PC-3 (cell line): Measurements from ENCODE around the gene RXRA.

Source experiments
- CTCF ChIP-seq: fragments of 300-600 bp; sonication (generic); conservative IDR thresholded peaks from 2 replicates; pipeline ENCODE4 v1.5.1; 2017; ENCODE audit warnings: antibody characterized with exemption, low read depth, mild to moderate bottlenecking, low read length
- EZH2 ChIP-seq: fragments of 300-600 bp; sonication (generic); IDR thresholded peaks from one replicate; pipeline ENCODE4 v1.6.1; 2017; ENCODE audit warnings: antibody characterized with exemption, mild to moderate bottlenecking, low read length; ENCODE audit not compliant: unreplicated experiment

- TF ChIP-seq CTCF: no peak
- no peak for TF ChIP-seq EZH2
Measured at GRCh38 chr9:134403682-134404301, 77.5 kb downstream of the RXRA start.
